ENCODE results near the gene TPMT. TPM values are rescaled to one million over a fixed set of nuclear protein-coding genes. Genes with fewer than 3 reads are reported as not detected.
A peak's percentile ranks its signal among the peaks of the same experiment; 100 is the strongest.

Gene TPMT
- total and polyA plus RNA-seq, 2 of the 13 experiments (the other 11 are each of a cell fraction or from before 2014, with no cell fraction given) = 11.1 to 22.8 TPM

DNA sequence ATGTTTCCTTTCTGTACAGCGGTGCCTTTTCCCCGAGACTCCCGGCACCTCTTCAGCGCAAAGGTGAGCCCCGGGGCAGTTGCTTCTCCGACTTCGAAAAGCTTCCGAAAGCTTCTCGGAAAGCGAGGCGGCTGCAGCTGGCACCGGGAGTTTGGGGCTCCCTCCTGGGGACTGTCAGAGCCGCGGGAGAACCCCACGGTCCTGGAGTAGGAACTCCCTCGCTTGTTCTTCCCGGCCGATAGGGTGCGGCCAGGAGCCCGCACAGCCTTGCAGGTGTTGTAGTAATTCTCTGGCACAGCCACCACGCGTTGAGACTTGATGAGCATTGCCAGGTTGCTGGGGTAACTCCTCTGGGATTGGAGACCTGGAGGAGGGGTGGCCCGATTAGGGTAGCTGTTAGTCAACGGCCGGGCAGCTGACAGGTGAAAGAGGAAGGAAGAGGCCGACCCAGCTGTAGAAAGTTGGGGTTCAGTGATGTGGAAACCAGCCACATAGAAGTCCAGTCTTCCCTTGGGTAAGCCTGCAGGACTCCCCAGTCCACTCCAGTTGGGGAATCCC, 1.1 kb upstream of the TPMT start (continued):
- TF ChIP-seq, protein P1, sequence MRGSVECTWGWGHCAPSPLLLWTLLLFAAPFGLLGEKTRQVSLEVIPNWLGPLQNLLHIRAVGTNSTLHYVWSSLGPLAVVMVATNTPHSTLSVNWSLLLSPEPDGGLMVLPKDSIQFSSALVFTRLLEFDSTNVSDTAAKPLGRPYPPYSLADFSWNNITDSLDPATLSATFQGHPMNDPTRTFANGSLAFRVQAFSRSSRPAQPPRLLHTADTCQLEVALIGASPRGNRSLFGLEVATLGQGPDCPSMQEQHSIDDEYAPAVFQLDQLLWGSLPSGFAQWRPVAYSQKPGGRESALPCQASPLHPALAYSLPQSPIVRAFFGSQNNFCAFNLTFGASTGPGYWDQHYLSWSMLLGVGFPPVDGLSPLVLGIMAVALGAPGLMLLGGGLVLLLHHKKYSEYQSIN (CRISPR knock-in tag; IDR thresholded peaks at IDR 0.05; ENCODE audit: borderline replicate concordance) = no peak
- TF ChIP-seq, protein P2, sequence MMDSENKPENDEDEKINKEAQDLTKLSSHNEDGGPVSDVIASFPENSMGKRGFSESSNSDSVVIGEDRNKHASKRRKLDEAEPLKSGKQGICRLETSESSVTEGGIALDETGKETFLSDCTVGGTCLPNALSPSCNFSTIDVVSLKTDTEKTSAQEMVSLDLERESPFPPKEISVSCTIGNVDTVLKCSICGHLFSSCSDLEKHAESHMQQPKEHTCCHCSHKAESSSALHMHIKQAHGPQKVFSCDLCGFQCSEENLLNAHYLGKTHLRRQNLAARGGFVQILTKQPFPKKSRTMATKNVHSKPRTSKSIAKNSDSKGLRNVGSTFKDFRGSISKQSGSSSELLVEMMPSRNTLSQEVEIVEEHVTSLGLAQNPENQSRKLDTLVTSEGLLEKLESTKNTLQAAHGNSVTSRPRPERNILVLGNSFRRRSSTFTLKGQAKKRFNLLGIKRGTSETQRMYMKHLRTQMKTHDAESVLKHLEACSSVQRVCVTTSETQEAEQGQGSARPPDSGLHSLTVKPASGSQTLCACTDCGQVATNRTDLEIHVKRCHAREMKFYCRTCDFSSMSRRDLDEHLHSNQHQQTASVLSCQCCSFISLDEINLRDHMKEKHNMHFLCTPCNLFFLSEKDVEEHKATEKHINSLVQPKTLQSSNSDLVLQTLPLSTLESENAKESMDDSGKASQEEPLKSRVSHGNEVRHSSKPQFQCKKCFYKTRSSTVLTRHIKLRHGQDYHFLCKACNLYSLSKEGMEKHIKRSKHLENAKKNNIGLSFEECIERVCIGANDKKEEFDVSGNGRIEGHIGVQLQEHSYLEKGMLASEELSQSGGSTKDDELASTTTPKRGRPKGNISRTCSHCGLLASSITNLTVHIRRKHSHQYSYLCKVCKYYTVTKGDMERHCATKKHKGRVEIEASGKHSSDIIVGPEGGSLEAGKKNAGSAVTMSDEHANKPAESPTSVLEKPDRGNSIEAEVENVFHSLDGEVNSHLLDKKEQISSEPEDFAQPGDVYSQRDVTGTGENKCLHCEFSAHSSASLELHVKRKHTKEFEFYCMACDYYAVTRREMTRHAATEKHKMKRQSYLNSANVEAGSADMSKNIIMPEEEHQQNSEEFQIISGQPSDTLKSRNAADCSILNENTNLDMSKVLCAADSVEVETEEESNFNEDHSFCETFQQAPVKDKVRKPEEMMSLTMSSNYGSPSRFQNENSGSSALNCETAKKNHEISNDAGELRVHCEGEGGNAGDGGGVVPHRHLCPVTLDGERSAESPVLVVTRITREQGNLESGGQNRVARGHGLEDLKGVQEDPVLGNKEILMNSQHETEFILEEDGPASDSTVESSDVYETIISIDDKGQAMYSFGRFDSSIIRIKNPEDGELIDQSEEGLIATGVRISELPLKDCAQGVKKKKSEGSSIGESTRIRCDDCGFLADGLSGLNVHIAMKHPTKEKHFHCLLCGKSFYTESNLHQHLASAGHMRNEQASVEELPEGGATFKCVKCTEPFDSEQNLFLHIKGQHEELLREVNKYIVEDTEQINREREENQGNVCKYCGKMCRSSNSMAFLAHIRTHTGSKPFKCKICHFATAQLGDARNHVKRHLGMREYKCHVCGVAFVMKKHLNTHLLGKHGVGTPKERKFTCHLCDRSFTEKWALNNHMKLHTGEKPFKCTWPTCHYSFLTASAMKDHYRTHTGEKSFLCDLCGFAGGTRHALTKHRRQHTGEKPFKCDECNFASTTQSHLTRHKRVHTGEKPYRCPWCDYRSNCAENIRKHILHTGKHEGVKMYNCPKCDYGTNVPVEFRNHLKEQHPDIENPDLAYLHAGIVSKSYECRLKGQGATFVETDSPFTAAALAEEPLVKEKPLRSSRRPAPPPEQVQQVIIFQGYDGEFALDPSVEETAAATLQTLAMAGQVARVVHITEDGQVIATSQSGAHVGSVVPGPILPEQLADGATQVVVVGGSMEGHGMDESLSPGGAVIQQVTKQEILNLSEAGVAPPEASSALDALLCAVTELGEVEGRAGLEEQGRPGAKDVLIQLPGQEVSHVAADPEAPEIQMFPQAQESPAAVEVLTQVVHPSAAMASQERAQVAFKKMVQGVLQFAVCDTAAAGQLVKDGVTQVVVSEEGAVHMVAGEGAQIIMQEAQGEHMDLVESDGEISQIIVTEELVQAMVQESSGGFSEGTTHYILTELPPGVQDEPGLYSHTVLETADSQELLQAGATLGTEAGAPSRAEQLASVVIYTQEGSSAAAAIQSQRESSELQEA (CRISPR knock-in tag; IDR thresholded peaks at IDR 0.05; ENCODE audit: not compliant biosample characterization) = peak; percentile 60
- TF ChIP-seq HOXD1 (CRISPR knock-in tag; IDR thresholded peaks at IDR 0.05) (no peak), ZNF10 (CRISPR knock-in tag; IDR thresholded peaks at IDR 0.05; ENCODE audit: borderline replicate concordance, low read depth) (0 out of 2 replicates have a peak, but pooled peaks have one; percentile 7), NR2F2 (IDR thresholded peaks at IDR 0.05; ENCODE audit: borderline replicate concordance, low read depth) (no peak), HOXA7 (CRISPR knock-in tag; IDR thresholded peaks at IDR 0.05) (no peak), ZNF530 (CRISPR knock-in tag; IDR thresholded peaks at IDR 0.05; ENCODE audit: low read depth) (no peak), ZNF274 (CRISPR knock-in tag; IDR thresholded peaks at IDR 0.05) (0 out of 2 replicates have a peak, but pooled peaks have one; percentile 42)
- TF ChIP-seq, protein P3, sequence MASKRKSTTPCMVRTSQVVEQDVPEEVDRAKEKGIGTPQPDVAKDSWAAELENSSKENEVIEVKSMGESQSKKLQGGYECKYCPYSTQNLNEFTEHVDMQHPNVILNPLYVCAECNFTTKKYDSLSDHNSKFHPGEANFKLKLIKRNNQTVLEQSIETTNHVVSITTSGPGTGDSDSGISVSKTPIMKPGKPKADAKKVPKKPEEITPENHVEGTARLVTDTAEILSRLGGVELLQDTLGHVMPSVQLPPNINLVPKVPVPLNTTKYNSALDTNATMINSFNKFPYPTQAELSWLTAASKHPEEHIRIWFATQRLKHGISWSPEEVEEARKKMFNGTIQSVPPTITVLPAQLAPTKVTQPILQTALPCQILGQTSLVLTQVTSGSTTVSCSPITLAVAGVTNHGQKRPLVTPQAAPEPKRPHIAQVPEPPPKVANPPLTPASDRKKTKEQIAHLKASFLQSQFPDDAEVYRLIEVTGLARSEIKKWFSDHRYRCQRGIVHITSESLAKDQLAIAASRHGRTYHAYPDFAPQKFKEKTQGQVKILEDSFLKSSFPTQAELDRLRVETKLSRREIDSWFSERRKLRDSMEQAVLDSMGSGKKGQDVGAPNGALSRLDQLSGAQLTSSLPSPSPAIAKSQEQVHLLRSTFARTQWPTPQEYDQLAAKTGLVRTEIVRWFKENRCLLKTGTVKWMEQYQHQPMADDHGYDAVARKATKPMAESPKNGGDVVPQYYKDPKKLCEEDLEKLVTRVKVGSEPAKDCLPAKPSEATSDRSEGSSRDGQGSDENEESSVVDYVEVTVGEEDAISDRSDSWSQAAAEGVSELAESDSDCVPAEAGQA (IDR thresholded peaks at IDR 0.05; ENCODE audit: low read depth) = no peak
- TF ChIP-seq, protein P3 (CRISPR knock-in tag; IDR thresholded peaks at IDR 0.05; ENCODE audit: borderline replicate concordance) = peak; percentile 63; the same call in 1 of the 2 replicates
- TF ChIP-seq, protein P4, sequence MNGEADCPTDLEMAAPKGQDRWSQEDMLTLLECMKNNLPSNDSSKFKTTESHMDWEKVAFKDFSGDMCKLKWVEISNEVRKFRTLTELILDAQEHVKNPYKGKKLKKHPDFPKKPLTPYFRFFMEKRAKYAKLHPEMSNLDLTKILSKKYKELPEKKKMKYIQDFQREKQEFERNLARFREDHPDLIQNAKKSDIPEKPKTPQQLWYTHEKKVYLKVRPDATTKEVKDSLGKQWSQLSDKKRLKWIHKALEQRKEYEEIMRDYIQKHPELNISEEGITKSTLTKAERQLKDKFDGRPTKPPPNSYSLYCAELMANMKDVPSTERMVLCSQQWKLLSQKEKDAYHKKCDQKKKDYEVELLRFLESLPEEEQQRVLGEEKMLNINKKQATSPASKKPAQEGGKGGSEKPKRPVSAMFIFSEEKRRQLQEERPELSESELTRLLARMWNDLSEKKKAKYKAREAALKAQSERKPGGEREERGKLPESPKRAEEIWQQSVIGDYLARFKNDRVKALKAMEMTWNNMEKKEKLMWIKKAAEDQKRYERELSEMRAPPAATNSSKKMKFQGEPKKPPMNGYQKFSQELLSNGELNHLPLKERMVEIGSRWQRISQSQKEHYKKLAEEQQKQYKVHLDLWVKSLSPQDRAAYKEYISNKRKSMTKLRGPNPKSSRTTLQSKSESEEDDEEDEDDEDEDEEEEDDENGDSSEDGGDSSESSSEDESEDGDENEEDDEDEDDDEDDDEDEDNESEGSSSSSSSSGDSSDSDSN (CRISPR knock-in tag; IDR thresholded peaks at IDR 0.05) = peak; percentile 64

All from HepG2 (cell line).